PC-3 (cell line): Measurements from ENCODE around the gene TBC1D14.

Experiments
- CTCF ChIP-seq: fragments of 300-600 bp; sonication (generic); conservative IDR thresholded peaks from 2 replicates; pipeline ENCODE4 v1.5.1; 2017; ENCODE audit warnings: antibody characterized with exemption, low read depth, mild to moderate bottlenecking, low read length
- EZH2 ChIP-seq: fragments of 300-600 bp; sonication (generic); IDR thresholded peaks from one replicate; pipeline ENCODE4 v1.6.1; 2017; ENCODE audit warnings: antibody characterized with exemption, mild to moderate bottlenecking, low read length; ENCODE audit not compliant: unreplicated experiment

GRCh38 chr4:6946497-6946896 lies 36.9 kb downstream of the TBC1D14 start:
- TF ChIP-seq CTCF (no peak), EZH2 (no peak)
